Heart left ventricle (tissue), 16 donors: Measurements from ENCODE around the gene SPATA25. TPM values are rescaled to one million over a fixed set of nuclear protein-coding genes. Genes with fewer than 3 reads are reported as not detected.

Experiments
- ATAC-seq, 4 donors: fragments of 200-7000 bp; cut with Tn5 transposase; one replicate each; pipeline ENCODE4 v1.9.1; 2020 to 2022; ENCODE audit warnings: moderate library complexity in 4 of 4, mild to moderate bottlenecking in 3 of 4, moderate number of reproducible peaks in 1 of 4
- DNase-seq, 5 donors: peaks; one replicate each; pipeline ENCODE4 v3.0.0-alpha.2; 2020
- H3K27ac ChIP-seq, 12 donors: fragments of 200-600 bp; sonication (generic) in 4 of 12; one replicate each; pipeline versions ENCODE4 v1.5.0 to v1.8.0; 2016 to 2022; ENCODE audit warnings: mild to moderate bottlenecking in 2 of 12
- H3K27me3 ChIP-seq, 9 donors: fragments of 200-600 bp; sonication (generic) in 2 of 9; one replicate each; pipeline versions ENCODE4 v1.5.1 to v1.8.0; 2016 to 2022; ENCODE audit warnings: mild to moderate bottlenecking in 3 of 9
- H3K36me3 ChIP-seq, 9 donors: fragments of 200-600 bp; sonication (generic) in 2 of 9; one replicate each; pipeline versions ENCODE4 v1.5.0 to v1.8.0; 2018 to 2022; ENCODE audit warnings: mild to moderate bottlenecking in 2 of 9
- H3K4me1 ChIP-seq, 12 donors: fragments of 200-600 bp; sonication (generic) in 4 of 12; one replicate each; pipeline versions ENCODE4 v1.5.0 to v1.8.0; 2016 to 2022; ENCODE audit warnings: mild to moderate bottlenecking in 3 of 12
- H3K4me3 ChIP-seq, 12 donors: fragments of 200-600 bp; sonication (generic) in 4 of 12; one replicate each; pipeline versions ENCODE4 v1.5.0 to v1.8.0; 2017 to 2022; ENCODE audit warnings: mild to moderate bottlenecking in 9 of 12, moderate library complexity in 4 of 12
- H3K9me3 ChIP-seq, 12 donors: fragments of 200-600 bp; sonication (generic) in 4 of 12; one replicate each; pipeline versions ENCODE4 v1.5.0 to v1.8.0; 2016 to 2022; ENCODE audit warnings: mild to moderate bottlenecking in 1 of 12
- CTCF ChIP-seq, 12 donors: fragments of 200-600 bp; sonication (generic) in 4 of 12; IDR thresholded peaks; one replicate each; pipeline versions ENCODE4 v1.5.0 to v1.8.0; 2018 to 2022; ENCODE audit warnings: antibody characterized with exemption in 12 of 12, mild to moderate bottlenecking in 5 of 12
- POLR2A ChIP-seq, 2 donors: fragments of 450-650 bp; IDR thresholded peaks; one replicate each; pipeline ENCODE4 v1.6.1; 2017; ENCODE audit warnings: antibody characterized with exemption in 2 of 2, mild to moderate bottlenecking in 2 of 2, moderate library complexity in 2 of 2
- WGBS, 4 donors: extraction: QIAGEN DNeasy Blood & Tissue Kit in 2 of 4; methylation state at CpG; one replicate each; pipeline versions ENCODE4 v1.1.5 to v1.1.7; 2013 to 2018; 5-methylcytosine and 5-hydroxymethylcytosine counted together
- intact Hi-C, 10 donors: fragments of 100-400 bp; cut with DNase I; formaldehyde crosslinking; loops; one replicate each; pipeline versions ENCODE4 v1.11.1 to v1.14.2; 2022
- polyA plus RNA-seq, 2 donors: library from polyadenylated mRNA; stranded (reverse); fragments of 200-250 nt; gene quantifications; one replicate each; pipeline ENCODE4 v1.2.3, GENCODE V29; 2013
- total RNA-seq, 9 donors: library from RNA; depleted of rRNA in 2 of 9; stranded (reverse); fragments of >200 nt in 2 of 9; fragmentation: NEBNext Ultra II Directional in 3 of 9; extraction: Animal tissue kit (Norgen Biotek cat#: 25700) in 3 of 9; gene quantifications; one replicate each; pipeline versions ENCODE4 v1.1.0 to v1.2.4, GENCODE V29; 2016 to 2023
- donor health status: ischemic (EF 13 %, LVEDD 7.1; RV severe dilation, severe dysfunction).
- donor health status: healthy with polysubstance abuse.
- donor health status: DM: no; HTN: yes; CAD: no.
- donor health status: DM: no; HTN: no; CAD: no.
- donor health status: ischemic (EF 25% LVEDD 6.9; RV normal size, moderate dysfunction).
- donor health status: ischemic (EF 25% LVEDD 5.7; RV mildly dilated, moderate dysfunction).
- donor health status: healthy.
- donor health status: DM: yes; HTN: yes; CAD: no.
- donor health status: ischemic (EF 35%, LVEDD 5.7; RV mildly dilated, moderate dysfunction).
- donor health status: nonischemic (EF 11% LVEDD 7.7; RV severe dilation, severe dysfunction).
- donor health status: DM: yes; HTN: yes; CAD: no.
- donor health status: PGD.
- donor health status: ischemic (EF 29% LVEDD 5.4; RV normal size, mild dysfunction).
- donor health status: nonischemic (EF 23%, LVEDD 6.1; RV moderate dilation, normal function).

SPATA25 gene
- total and polyA plus RNA-seq, 11 donors, result 0.58 to 4.0 (median 1.8) TPM; not detected in 2

DNA sequence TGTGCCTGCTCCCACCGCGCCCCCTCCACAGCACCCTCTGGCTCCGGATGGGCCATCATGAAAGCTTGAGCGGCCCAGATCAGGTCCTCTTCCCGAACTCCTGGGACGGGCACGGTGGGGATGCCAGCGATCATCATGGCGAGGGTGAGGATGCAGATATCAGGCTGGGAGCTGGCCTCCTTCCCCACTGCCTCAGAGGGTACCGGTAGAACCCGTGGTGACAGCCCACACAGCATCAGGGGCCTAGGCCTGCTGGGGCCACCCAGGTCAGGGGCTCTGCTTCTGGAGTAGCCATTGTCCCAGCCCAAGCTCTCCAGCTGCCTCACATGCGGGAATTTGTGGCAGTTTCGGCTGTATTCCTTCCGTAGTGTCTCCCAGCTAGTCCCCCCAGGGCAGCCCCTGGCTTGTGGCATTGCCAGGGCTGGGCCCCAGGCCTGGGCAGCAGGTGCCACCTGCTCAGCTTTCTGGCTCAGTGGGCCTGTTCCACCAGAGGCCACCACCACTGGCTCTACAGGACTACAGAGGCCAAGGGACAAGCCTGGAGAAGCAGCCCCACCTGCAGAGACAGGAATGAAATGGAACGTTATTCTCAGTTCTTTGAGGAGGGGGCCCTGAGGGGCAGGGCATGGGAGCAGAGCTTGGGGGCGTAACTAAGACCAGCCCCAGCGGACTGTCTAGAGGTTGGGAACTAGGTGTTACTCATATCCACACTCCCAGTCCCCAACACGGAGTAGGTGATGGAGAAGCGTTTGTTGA, 654 bp downstream of the SPATA25 start:
- no peak for TF ChIP-seq CTCF (IDR thresholded peaks at IDR 0.05)
- no peak for TF ChIP-seq POLR2A (IDR thresholded peaks at IDR 0.05)
- WGBS, 4 donors, result 88 to 93% (median 90%) methylated on average over 14 to 19 of the region's 19 CpGs
- H3K4me3 ChIP-seq, result no peak overlapping the region
- H3K27ac ChIP-seq, result no peak overlapping the region
- ATAC-seq, result no peak
- no peak for DNase-seq
- peaks cover 2 to 40% (median 25%) of the 10 kb centered on the region in 12 donors for H3K4me1 ChIP-seq
- no peaks in the 10 kb centered on the region for H3K27me3 ChIP-seq
- H3K36me3 ChIP-seq, result peaks cover 0 to 60% (median 39%) of the 10 kb centered on the region in 9 donors
- no peaks in the 10 kb centered on the region for H3K9me3 ChIP-seq
- intact Hi-C loops, result loop anchor here in 1 of 10 donors (5.0 kb wide), 1 partner anchor 51 kb away; no protein-coding TSS in a partner anchor

DNA sequence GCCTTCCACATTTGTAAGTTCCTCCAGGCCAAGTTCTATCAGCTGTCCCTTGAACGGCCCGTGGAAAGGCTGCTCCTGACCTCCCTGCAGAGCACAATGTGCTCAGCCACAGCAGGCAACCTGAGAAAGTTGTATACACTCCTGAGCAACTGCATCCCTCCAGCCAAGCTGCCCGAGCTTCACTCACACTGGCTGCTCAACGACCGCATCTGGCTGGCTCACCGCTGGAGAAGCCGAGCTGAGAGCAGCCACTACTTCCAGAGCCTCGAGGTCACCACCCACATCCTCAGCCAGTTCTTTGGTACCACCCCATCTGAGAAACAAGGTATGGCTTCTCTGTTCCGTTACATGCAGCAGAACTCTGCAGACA, 4.3 kb downstream of the SPATA25 start:
- H3K36me3 ChIP-seq, result peaks cover 0 to 65% (median 42%) of the 10 kb centered on the region in 9 donors
- no peak for DNase-seq
- TF ChIP-seq POLR2A (IDR thresholded peaks at IDR 0.05) (no peak), CTCF (IDR thresholded peaks at IDR 0.05) (no peak)
- H3K27me3 ChIP-seq, result no peaks in the 10 kb centered on the region
- no peak for ATAC-seq
- H3K9me3 ChIP-seq, result no peaks in the 10 kb centered on the region
- WGBS, 4 donors, result 73 to 83% (median 78%) methylated on average over 9 of the region's 9 CpGs
- intact Hi-C loops, result no loop called here
- no peak overlapping the region for H3K27ac ChIP-seq
- H3K4me3 ChIP-seq, result no peak overlapping the region
- H3K4me1 ChIP-seq, result peaks cover 0 to 34% (median 15%) of the 10 kb centered on the region in 12 donors

GRCh38 chr20:45882469-45883099, 4.8 kb downstream of the SPATA25 start:
- H3K27ac ChIP-seq, result no peak overlapping the region
- H3K36me3 ChIP-seq, result peaks cover 0 to 66% (median 42%) of the 10 kb centered on the region in 9 donors
- H3K9me3 ChIP-seq, result no peaks in the 10 kb centered on the region
- H3K27me3 ChIP-seq, result no peaks in the 10 kb centered on the region
- 77 to 85% (median 79%) methylated on average over 4 of the region's 4 CpGs for WGBS, 4 donors
- DNase-seq (no peak), ATAC-seq (no peak)
- intact Hi-C loops, result no loop called here
- H3K4me3 ChIP-seq, result no peak overlapping the region
- TF ChIP-seq POLR2A (IDR thresholded peaks at IDR 0.05), result no peak
- TF ChIP-seq CTCF (IDR thresholded peaks at IDR 0.05), result no peak
- H3K4me1 ChIP-seq, result peaks cover 0 to 34% (median 15%) of the 10 kb centered on the region in 12 donors
